SK-N-SH (cell line): Measurements from ENCODE around the gene NFE2L3.

Experiments used
- NFIC ChIP-seq: IDR thresholded peaks from 2 replicates; pipeline ENCODE4 v1.4.0; 2012; ENCODE audit warnings: borderline replicate concordance
- TF ChIP-seq, protein P1 (sequence below): fragments of 200-600 bp; sonication (generic); IDR thresholded peaks from 2 replicates; pipeline ENCODE4 v1.6.1; 2017; ENCODE audit warnings: antibody characterized with exemption, mild to moderate bottlenecking, moderate library complexity

DNA sequence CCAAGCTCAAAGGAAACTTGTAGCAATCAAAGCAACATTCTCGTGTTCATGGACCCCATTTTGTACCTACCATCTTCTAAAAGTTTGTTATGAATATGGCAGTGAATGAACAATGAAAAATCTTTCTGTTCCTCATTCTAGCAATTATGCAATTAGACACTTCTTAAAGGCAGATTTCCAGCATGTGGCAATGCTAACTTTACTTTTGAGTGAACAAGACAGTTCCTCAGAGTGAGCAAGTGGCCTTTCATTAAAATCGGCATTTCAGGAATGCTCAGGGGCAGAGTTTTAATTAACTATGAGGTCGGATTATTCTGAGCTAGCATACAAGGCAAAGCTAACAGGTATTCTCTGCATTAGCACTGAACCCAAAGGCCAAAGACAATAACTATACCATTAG, 48.4 kb upstream of the NFE2L3 start:
- TF ChIP-seq, protein P1, sequence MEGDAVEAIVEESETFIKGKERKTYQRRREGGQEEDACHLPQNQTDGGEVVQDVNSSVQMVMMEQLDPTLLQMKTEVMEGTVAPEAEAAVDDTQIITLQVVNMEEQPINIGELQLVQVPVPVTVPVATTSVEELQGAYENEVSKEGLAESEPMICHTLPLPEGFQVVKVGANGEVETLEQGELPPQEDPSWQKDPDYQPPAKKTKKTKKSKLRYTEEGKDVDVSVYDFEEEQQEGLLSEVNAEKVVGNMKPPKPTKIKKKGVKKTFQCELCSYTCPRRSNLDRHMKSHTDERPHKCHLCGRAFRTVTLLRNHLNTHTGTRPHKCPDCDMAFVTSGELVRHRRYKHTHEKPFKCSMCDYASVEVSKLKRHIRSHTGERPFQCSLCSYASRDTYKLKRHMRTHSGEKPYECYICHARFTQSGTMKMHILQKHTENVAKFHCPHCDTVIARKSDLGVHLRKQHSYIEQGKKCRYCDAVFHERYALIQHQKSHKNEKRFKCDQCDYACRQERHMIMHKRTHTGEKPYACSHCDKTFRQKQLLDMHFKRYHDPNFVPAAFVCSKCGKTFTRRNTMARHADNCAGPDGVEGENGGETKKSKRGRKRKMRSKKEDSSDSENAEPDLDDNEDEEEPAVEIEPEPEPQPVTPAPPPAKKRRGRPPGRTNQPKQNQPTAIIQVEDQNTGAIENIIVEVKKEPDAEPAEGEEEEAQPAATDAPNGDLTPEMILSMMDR = no peak
- TF ChIP-seq NFIC = no peak
